Naive thymus-derived CD4-positive, alpha-beta T cell (primary cell): Measurements from ENCODE around the gene AFAP1. TPM values are rescaled to one million over a fixed set of nuclear protein-coding genes. Genes with fewer than 3 reads are reported as not detected.

Experiments
- ATAC-seq: fragments of 150-1000 bp; cut with Tn5 transposase; 2 replicates; pipeline ENCODE4 v1.10.0; 2021; ENCODE audit warnings: mild to moderate bottlenecking, moderate library complexity
- CTCF ChIA-PET: fragments of 350-600 bp; sonication (Branson Sonifier 250); formaldehyde crosslinking; loops from one replicate; lab custom pipeline; 2021; ENCODE audit warnings: antibody characterized with exemption; lab: Charles Lee
- POLR2A ChIA-PET: fragments of 350-600 bp; sonication (Branson Sonifier 250); formaldehyde crosslinking; loops from one replicate; lab custom pipeline; 2021; ENCODE audit warnings: antibody characterized with exemption, inconsistent platforms; lab: Charles Lee
- DNase-seq, 9 donors: peaks; one replicate each; pipeline versions ENCODE4 v3.0.0 to v3.0.0-alpha.2; 2020 to 2022; ENCODE audit warnings: mixed read lengths in 1 of 9
- H3K27ac ChIP-seq: one replicate; pipeline ENCODE4 v1.7.0; 2013; ENCODE audit warnings: mild to moderate bottlenecking, low read depth, low read length, moderate library complexity
- H3K27me3 ChIP-seq, 2 donors: one replicate each; pipeline ENCODE4 v1.7.0; 2013; ENCODE audit warnings: low read length in 2 of 2, mild to moderate bottlenecking in 2 of 2, moderate library complexity in 2 of 2; ENCODE audit not compliant: control insufficient read depth in 2 of 2, insufficient read depth in 2 of 2
- H3K36me3 ChIP-seq, 3 experiments: 1 replicate in 2 of 3; 2 replicates in 1 of 3; pipeline ENCODE4 v1.7.0; 2013; ENCODE audit warnings: low read length in 3 of 3, mild to moderate bottlenecking in 3 of 3, moderate library complexity in 1 of 3; ENCODE audit not compliant: insufficient read depth in 3 of 3, control insufficient read depth in 2 of 3
- H3K4me1 ChIP-seq, 2 donors: one replicate each; pipeline ENCODE4 v1.7.0; 2013; ENCODE audit warnings: low read length in 2 of 2, mild to moderate bottlenecking in 2 of 2, moderate library complexity in 1 of 2; ENCODE audit not compliant: control insufficient read depth in 2 of 2, insufficient read depth in 2 of 2
- H3K4me3 ChIP-seq: 2 replicates; pipeline ENCODE4 v1.7.0; 2013; ENCODE audit warnings: mild to moderate bottlenecking, low read length
- H3K9me3 ChIP-seq, 3 experiments: 1 replicate in 2 of 3; 2 replicates in 1 of 3; pipeline ENCODE4 v1.7.0; 2013; ENCODE audit warnings: low read length in 3 of 3; ENCODE audit not compliant: control insufficient read depth in 2 of 3
- H3K27ac Mint-ChIP-seq, 9 donors: one replicate each; pipeline ENCODE4 v1.8.0; 2020 to 2022; ENCODE audit warnings: mixed read lengths in 9 of 9, mild to moderate bottlenecking in 8 of 9, moderate library complexity in 5 of 9, inconsistent platforms in 2 of 9
- H3K27me3 Mint-ChIP-seq, 5 donors: one replicate each; pipeline ENCODE4 v1.8.0; 2021 to 2022; ENCODE audit warnings: mixed read lengths in 5 of 5, mild to moderate bottlenecking in 1 of 5
- H3K36me3 Mint-ChIP-seq, 5 donors: one replicate each; pipeline ENCODE4 v1.8.0; 2020 to 2022; ENCODE audit warnings: mixed read lengths in 5 of 5, mild to moderate bottlenecking in 3 of 5, inconsistent platforms in 1 of 5
- H3K4me1 Mint-ChIP-seq, 7 donors: one replicate each; pipeline ENCODE4 v1.8.0; 2020 to 2022; ENCODE audit warnings: mixed read lengths in 7 of 7, mild to moderate bottlenecking in 3 of 7, inconsistent platforms in 1 of 7
- H3K4me3 Mint-ChIP-seq, 10 donors: one replicate each; pipeline ENCODE4 v1.8.0; 2020 to 2022; ENCODE audit warnings: mild to moderate bottlenecking in 10 of 10, mixed read lengths in 10 of 10, moderate library complexity in 6 of 10, inconsistent platforms in 2 of 10
- H3K9me3 Mint-ChIP-seq, 11 donors: one replicate each; pipeline ENCODE4 v1.8.0; 2020 to 2022; ENCODE audit warnings: mixed read lengths in 11 of 11, mild to moderate bottlenecking in 4 of 11, inconsistent platforms in 1 of 11, moderate library complexity in 1 of 11
- intact Hi-C, 2 donors: fragments of 100-400 bp; cut with micrococcal nuclease; formaldehyde crosslinking; loops; one replicate each; pipeline ENCODE4 v1.15.1; 2023
- polyA plus RNA-seq, 2 donors: library from polyadenylated mRNA; unstranded; fragments of 300-500 nt; fragmentation: Illumina TruSeq; gene quantifications; one replicate each; pipeline ENCODE4 v1.2.3, GENCODE V29; 2021
- total RNA-seq, 6 experiments: library from RNA in 5 of 6; stranded (reverse) in 5 of 6; gene quantifications; 1 replicate in 5 of 6; 2 replicates in 1 of 6; pipeline ENCODE4 v1.2.3 and lab custom pipeline; 2021 to 2026

The AFAP1 gene, protein sequence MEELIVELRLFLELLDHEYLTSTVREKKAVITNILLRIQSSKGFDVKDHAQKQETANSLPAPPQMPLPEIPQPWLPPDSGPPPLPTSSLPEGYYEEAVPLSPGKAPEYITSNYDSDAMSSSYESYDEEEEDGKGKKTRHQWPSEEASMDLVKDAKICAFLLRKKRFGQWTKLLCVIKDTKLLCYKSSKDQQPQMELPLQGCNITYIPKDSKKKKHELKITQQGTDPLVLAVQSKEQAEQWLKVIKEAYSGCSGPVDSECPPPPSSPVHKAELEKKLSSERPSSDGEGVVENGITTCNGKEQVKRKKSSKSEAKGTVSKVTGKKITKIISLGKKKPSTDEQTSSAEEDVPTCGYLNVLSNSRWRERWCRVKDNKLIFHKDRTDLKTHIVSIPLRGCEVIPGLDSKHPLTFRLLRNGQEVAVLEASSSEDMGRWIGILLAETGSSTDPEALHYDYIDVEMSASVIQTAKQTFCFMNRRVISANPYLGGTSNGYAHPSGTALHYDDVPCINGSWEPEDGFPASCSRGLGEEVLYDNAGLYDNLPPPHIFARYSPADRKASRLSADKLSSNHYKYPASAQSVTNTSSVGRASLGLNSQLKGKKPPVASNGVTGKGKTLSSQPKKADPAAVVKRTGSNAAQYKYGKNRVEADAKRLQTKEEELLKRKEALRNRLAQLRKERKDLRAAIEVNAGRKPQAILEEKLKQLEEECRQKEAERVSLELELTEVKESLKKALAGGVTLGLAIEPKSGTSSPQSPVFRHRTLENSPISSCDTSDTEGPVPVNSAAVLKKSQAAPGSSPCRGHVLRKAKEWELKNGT
- total RNA-seq (10 to 100 TPM in 3 of 5 experiments, 1 to 10 TPM in 2; 8.6 to 27.2 (median 13.3) TPM), polyA plus RNA-seq (1 to 10 TPM; 2.2 to 7.4 TPM), total RNA-seq (lab: John Stamatoyannopoulos, UW) (78.7 reads per million, percentile 80 among the genes with 10 or more reads in this experiment)

GRCh38 chr4:7939377-7940108, at the start of gene AFAP1:
AFAP1 (minus strand) TSS chr4:7939861; CDS start chr4:7872078, 67,783 bp downstream.
- intact Hi-C loops = loop anchor here (1.0 to 5.0 kb wide), 15 partner anchors 22 to 1213 kb away; partner anchors contain the start of gene ABLIM2 (in 2 of the 2)
- Mint-ChIP-seq H3K4me3 (peak within 1 kb of the TSS; percentile 64 to 91 (median 74)), H3K27ac (peak within 1 kb of the TSS in 4 of 9 donors; percentile 63 to 89 (median 74))

GRCh38 chr4:7988437-7988836, 48.8 kb upstream of the AFAP1 start:
- H3K4me1 ChIP-seq = no peaks in the 10 kb centered on the region
- no peaks in the 10 kb centered on the region for H3K27me3 ChIP-seq
- Mint-ChIP-seq H3K27ac (no peak overlapping the region), H3K4me1 (peaks cover 0 to 11% (median 9%) of the 10 kb centered on the region in 7 donors), H3K27me3 (peaks cover 0 to 3% (median 0%) of the 10 kb centered on the region in 5 donors), H3K9me3 (peaks cover 0 to 15% (median 0%) of the 10 kb centered on the region in 11 donors), H3K4me3 (no peak overlapping the region), H3K36me3 (peaks cover 0 to 4% (median 0%) of the 10 kb centered on the region in 5 donors)
- POLR2A ChIA-PET = interaction anchor here (0.6 kb wide), 1 partner anchor 1077 kb away, joined by 3 read pairs; no protein-coding TSS in a partner anchor
- intact Hi-C loops = loop anchor here in 1 of 2 donors (5.0 kb wide), 1 partner anchor 796 kb away; the partner anchor contains the start of gene SORCS2
- DNase-seq = no peak
- no peaks in the 10 kb centered on the region for H3K36me3 ChIP-seq
- ATAC-seq = no peak
- no peaks in the 10 kb centered on the region for H3K9me3 ChIP-seq
- CTCF ChIA-PET = interaction anchor here (0.6 to 5.6 kb wide), 9 partner anchors 13 to 226 kb away, joined by 3 to 62 read pairs (median 4); no protein-coding TSS in a partner anchor
- H3K4me3 ChIP-seq = no peak overlapping the region
- no peak overlapping the region for H3K27ac ChIP-seq

More at GRCh38 chr4:7939377-7940108, at the start of gene AFAP1:
- H3K4me1 Mint-ChIP-seq = peaks cover 16 to 42% (median 33%) of the 10 kb centered on the region in 7 donors
- H3K9me3 Mint-ChIP-seq = peaks cover 0 to 2% (median 0%) of the 10 kb centered on the region in 11 donors
- H3K4me3 ChIP-seq = peak within 1 kb of the TSS; percentile 68
- ChIA-PET CTCF (interaction anchor here (0.7 to 1.9 kb wide), 4 partner anchors 30 to 75 kb away, joined by 3 to 5 read pairs (median 4); no protein-coding TSS in a partner anchor), POLR2A (interaction anchor here (0.8 to 3.2 kb wide), 11 partner anchors 12 to 118 kb away, joined by 3 to 24 read pairs (median 5); no protein-coding TSS in a partner anchor)
- no peaks in the 10 kb centered on the region for H3K27me3 ChIP-seq
- H3K9me3 ChIP-seq = no peaks in the 10 kb centered on the region
- no peaks in the 10 kb centered on the region for H3K36me3 ChIP-seq
- peak; percentile 95 for ATAC-seq
- no peaks in the 10 kb centered on the region for H3K36me3 Mint-ChIP-seq
- H3K27ac ChIP-seq = peak within 1 kb of the TSS; percentile 78
- peaks cover 10 to 12% of the 10 kb centered on the region in 2 donors for H3K4me1 ChIP-seq
- peaks cover 0 to 30% (median 0%) of the 10 kb centered on the region in 5 donors for H3K27me3 Mint-ChIP-seq
- DNase-seq = peak; percentile 84 to 95 (median 89)

- intact Hi-C loops = loop anchor here (1.0 to 5.0 kb wide), 9 partner anchors 17 to 795 kb away; partner anchors contain the start of genes AFAP1 (in 1 of the 2) and SORCS2 (in 1 of the 2)
- peaks cover 0 to 4% (median 0%) of the 10 kb centered on the region in 5 donors for H3K36me3 Mint-ChIP-seq
- Histone ChIP-seq H3K4me3 (no peak overlapping the region), H3K9me3 (no peaks in the 10 kb centered on the region), H3K4me1 (no peaks in the 10 kb centered on the region), H3K27ac (no peak overlapping the region), H3K27me3 (no peaks in the 10 kb centered on the region), H3K36me3 (no peaks in the 10 kb centered on the region)
- H3K27ac Mint-ChIP-seq = peak overlapping the region in 1 of 9 donors; percentile 67
- H3K4me3 Mint-ChIP-seq = no peak overlapping the region
- peaks cover 0 to 3% (median 0%) of the 10 kb centered on the region in 5 donors for H3K27me3 Mint-ChIP-seq
- ATAC-seq (peak; percentile 83), DNase-seq (peak; percentile 48 to 74 (median 67))
- peaks cover 0 to 11% (median 9%) of the 10 kb centered on the region in 7 donors for H3K4me1 Mint-ChIP-seq
- POLR2A ChIA-PET = interaction anchor here (0.7 kb wide), 1 partner anchor 1084 kb away, joined by 3 read pairs; no protein-coding TSS in a partner anchor
- peaks cover 0 to 15% (median 0%) of the 10 kb centered on the region in 11 donors for H3K9me3 Mint-ChIP-seq
- CTCF ChIA-PET = interaction anchor here (0.6 to 5.6 kb wide), 15 partner anchors 9 to 253 kb away, joined by 3 to 62 read pairs (median 4); no protein-coding TSS in a partner anchor
Observed at GRCh38 chr4:7987148-7987989, 47.7 kb upstream of the AFAP1 start.

GRCh38 chr4:7985891-7986441, 46.3 kb upstream of the AFAP1 start:
- ChIA-PET POLR2A (interaction anchor here (0.7 to 1.5 kb wide), 2 partner anchors 158 to 182 kb away, joined by 3 to 4 read pairs; no protein-coding TSS in a partner anchor), CTCF (interaction anchor here (0.7 to 5.6 kb wide), 11 partner anchors 8 to 224 kb away, joined by 3 to 62 read pairs (median 4); partner anchors contain the start of gene AFAP1)
- DNase-seq = no peak

More at GRCh38 chr4:7985891-7986441, 46.3 kb upstream of the AFAP1 start:
- no peaks in the 10 kb centered on the region for H3K9me3 ChIP-seq
- ATAC-seq = no peak
- H3K36me3 ChIP-seq = no peaks in the 10 kb centered on the region
- Mint-ChIP-seq H3K4me3 (peak overlapping the region in 7 of 10 donors; percentile 24 to 69 (median 61)), H3K9me3 (peaks cover 0 to 14% (median 0%) of the 10 kb centered on the region in 11 donors), H3K36me3 (peaks cover 0 to 4% (median 0%) of the 10 kb centered on the region in 5 donors), H3K27ac (peak overlapping the region in 3 of 9 donors; percentile 52 to 69 (median 62)), H3K27me3 (peaks cover 0 to 3% (median 0%) of the 10 kb centered on the region in 5 donors), H3K4me1 (peaks cover 0 to 11% (median 9%) of the 10 kb centered on the region in 7 donors)
- no peaks in the 10 kb centered on the region for H3K4me1 ChIP-seq
- H3K27me3 ChIP-seq = no peaks in the 10 kb centered on the region
- no peak overlapping the region for H3K4me3 ChIP-seq
- intact Hi-C loops = loop anchor here in 1 of 2 donors (2.0 to 5.0 kb wide), 2 partner anchors 121 to 794 kb away; partner anchors contain the start of gene SORCS2
- H3K27ac ChIP-seq = no peak overlapping the region
